HG02763 (cell line): ENCODE results near the gene STRA6.

ENCODE experiments used
- ATAC-seq: cut with Tn5 transposase; IDR thresholded peaks from one replicate; pipeline ENCODE4 v1.9.1; 2021; ENCODE audit warnings: mild to moderate bottlenecking, moderate library complexity; ENCODE audit not compliant: unreplicated experiment

The STRA6 gene

GRCh38 chr15:74202452-74203401, at the start of gene STRA6:
STRA6 (minus strand) TSS chr15:74202787; CDS start chr15:74202267, 520 bp downstream.
- no peak for ATAC-seq

- no peak for ATAC-seq
Measured at GRCh38 chr15:74252291-74252690, 49.7 kb upstream of the STRA6 start.

- no peak for ATAC-seq
Measured at GRCh38 chr15:74251131-74251811, 48.7 kb upstream of the STRA6 start.

GRCh38 chr15:74250266-74250665, 47.7 kb upstream of the STRA6 start:
- no peak for ATAC-seq

GRCh38 chr15:74245342-74245931, 42.9 kb upstream of the STRA6 start:
- no peak for ATAC-seq

GRCh38 chr15:74244822-74245341, 42.3 kb upstream of the STRA6 start:
- ATAC-seq, result no peak

- no peak for ATAC-seq
Measured at GRCh38 chr15:74243431-74243830, 40.8 kb upstream of the STRA6 start.

GRCh38 chr15:74242441-74243185, 40.0 kb upstream of the STRA6 start:
- no peak for ATAC-seq

- no peak for ATAC-seq
Measured at GRCh38 chr15:74240897-74241614, 38.5 kb upstream of the STRA6 start.

GRCh38 chr15:74240002-74240568, 37.5 kb upstream of the STRA6 start:
- ATAC-seq, result no peak

GRCh38 chr15:74239051-74239705, 36.6 kb upstream of the STRA6 start:
- no peak for ATAC-seq

GRCh38 chr15:74235962-74236361, 33.4 kb upstream of the STRA6 start, which contains the start of gene CCDC33:
CCDC33 (plus strand) TSS chr15:74236326; CDS start chr15:74236720, 394 bp downstream.
- ATAC-seq, result no peak

GRCh38 chr15:74234598-74234875, 31.9 kb upstream of the STRA6 start:
- no peak for ATAC-seq

- ATAC-seq, result no peak
Measured at GRCh38 chr15:74233851-74234597, 31.4 kb upstream of the STRA6 start.

- no peak for ATAC-seq
Measured at GRCh38 chr15:74233373-74233772, 30.8 kb upstream of the STRA6 start.

- ATAC-seq, result no peak
Measured at GRCh38 chr15:74231475-74231874, 28.9 kb upstream of the STRA6 start.

GRCh38 chr15:74229686-74230085, 27.1 kb upstream of the STRA6 start:
- ATAC-seq, result no peak

GRCh38 chr15:74228723-74229081, 26.1 kb upstream of the STRA6 start:
- no peak for ATAC-seq
